Measurements from ENCODE around the gene PXMP4. TPM values are rescaled to one million over a fixed set of nuclear protein-coding genes. Genes with fewer than 3 reads are reported as not detected.

The PXMP4 gene
- total and polyA plus RNA-seq, 7 donors = 4.5 to 8.2 (median 6.6) TPM

- intact Hi-C loops (cut with DNase I) = loop anchor here (5.0 kb wide), 1 partner anchor 218 kb away; the partner anchor contains the start of gene SNTA1
- no peak for TF ChIP-seq CTCF (IDR thresholded peaks at IDR 0.05)
- Histone ChIP-seq H3K27ac (no peak overlapping the region), H3K4me3 (no peak overlapping the region), H3K36me3 (peaks cover 17 to 37% (median 25%) of the 10 kb centered on the region in 4 donors), H3K9me3 (no peaks in the 10 kb centered on the region), H3K27me3 (no peaks in the 10 kb centered on the region), H3K4me1 (peaks cover 0 to 25% (median 17%) of the 10 kb centered on the region in 4 donors)
- DNase-seq = peak; percentile 61
- 92 to 94% methylated on average over 21 of the region's 21 CpGs for WGBS, 2 donors
These were observed 60.0 kb downstream of the PXMP4 start for GRCh38 chr20:33660035-33660684.

- WGBS, 2 donors = 95% methylated on average over 32 of the region's 32 CpGs
- intact Hi-C loops (cut with DNase I) = loop anchor here (5.0 kb wide), 1 partner anchor 217 kb away; the partner anchor contains the start of gene SNTA1
These were observed 60.6 kb downstream of the PXMP4 start for GRCh38 chr20:33659341-33660034.

GRCh38 chr20:33658929-33659328, 61.2 kb downstream of the PXMP4 start:
- 95 to 96% methylated on average over 4 of the region's 4 CpGs for WGBS, 2 donors
- no peak overlapping the region for H3K4me3 ChIP-seq
- TF ChIP-seq POLR2AphosphoS5 (IDR thresholded peaks at IDR 0.05) = no peak
- intact Hi-C loops (cut with DNase I) = no loop called here
- peaks cover 17 to 37% (median 25%) of the 10 kb centered on the region in 4 donors for H3K36me3 ChIP-seq
- no peaks in the 10 kb centered on the region for H3K27me3 ChIP-seq
- peaks cover 0 to 16% (median 10%) of the 10 kb centered on the region in 4 donors for H3K4me1 ChIP-seq
- no peak overlapping the region for H3K27ac ChIP-seq
- no peak for DNase-seq
- no peaks in the 10 kb centered on the region for H3K9me3 ChIP-seq

More at GRCh38 chr20:33659341-33660034, 60.6 kb downstream of the PXMP4 start:
- Histone ChIP-seq H3K4me1 (peaks cover 0 to 22% (median 15%) of the 10 kb centered on the region in 4 donors), H3K36me3 (peaks cover 17 to 37% (median 25%) of the 10 kb centered on the region in 4 donors), H3K4me3 (no peak overlapping the region), H3K27me3 (no peaks in the 10 kb centered on the region), H3K9me3 (no peaks in the 10 kb centered on the region), H3K27ac (no peak overlapping the region)
- DNase-seq = peak; percentile 61
- no peak for TF ChIP-seq POLR2AphosphoS5 (IDR thresholded peaks at IDR 0.05)
- TF ChIP-seq CTCF (IDR thresholded peaks at IDR 0.05) = no peak
- no peak for TF ChIP-seq POLR2A (IDR thresholded peaks at IDR 0.05)
- no peak for TF ChIP-seq EP300 (IDR thresholded peaks at IDR 0.05)

- H3K4me1 ChIP-seq = peaks cover 0 to 17% (median 13%) of the 10 kb centered on the region in 4 donors
- no peak for TF ChIP-seq POLR2A (IDR thresholded peaks at IDR 0.05)
- H3K36me3 ChIP-seq = peaks cover 17 to 37% (median 25%) of the 10 kb centered on the region in 4 donors
- intact Hi-C loops (cut with DNase I) = no loop called here
- H3K27ac ChIP-seq = no peak overlapping the region
- H3K9me3 ChIP-seq = no peaks in the 10 kb centered on the region
- no peaks in the 10 kb centered on the region for H3K27me3 ChIP-seq
- WGBS, 2 donors = 94 to 96% methylated on average over 8 of the region's 8 CpGs
- H3K4me3 ChIP-seq = no peak overlapping the region
- no peak for DNase-seq
These were observed 61.6 kb downstream of the PXMP4 start for GRCh38 chr20:33658510-33658909.

- no peak overlapping the region for H3K4me3 ChIP-seq
- H3K27me3 ChIP-seq = no peaks in the 10 kb centered on the region
- H3K27ac ChIP-seq = no peak overlapping the region
- intact Hi-C loops (cut with DNase I) = no loop called here
- 96 to 97% methylated on average over 12 of the region's 12 CpGs for WGBS, 2 donors
- H3K9me3 ChIP-seq = no peaks in the 10 kb centered on the region
- peaks cover 0 to 16% (median 14%) of the 10 kb centered on the region in 4 donors for H3K4me1 ChIP-seq
- TF ChIP-seq EP300 (IDR thresholded peaks at IDR 0.05) = no peak
- TF ChIP-seq CTCF (IDR thresholded peaks at IDR 0.05) = no peak
- no peak for TF ChIP-seq POLR2AphosphoS5 (IDR thresholded peaks at IDR 0.05)
- no peak for TF ChIP-seq POLR2A (IDR thresholded peaks at IDR 0.05)
- peak; percentile 61 for DNase-seq
- H3K36me3 ChIP-seq = peaks cover 17 to 37% (median 25%) of the 10 kb centered on the region in 4 donors
These were observed 62.4 kb downstream of the PXMP4 start for GRCh38 chr20:33657704-33658095.

Data from sigmoid colon (tissue), 7 donors.